C4-2B (cell line): Measurements from ENCODE around the gene DCP1B.

ENCODE experiments used
- ZFX ChIP-seq: fragments of 450-650 bp; IDR thresholded peaks from 2 replicates; pipeline ENCODE4 v1.6.1; 2017
- TF ChIP-seq, protein P1 (sequence below): fragments of 450-650 bp; conservative IDR thresholded peaks from 2 replicates; pipeline ENCODE4 v1.5.1; 2017; ENCODE audit warnings: mild to moderate bottlenecking

DNA sequence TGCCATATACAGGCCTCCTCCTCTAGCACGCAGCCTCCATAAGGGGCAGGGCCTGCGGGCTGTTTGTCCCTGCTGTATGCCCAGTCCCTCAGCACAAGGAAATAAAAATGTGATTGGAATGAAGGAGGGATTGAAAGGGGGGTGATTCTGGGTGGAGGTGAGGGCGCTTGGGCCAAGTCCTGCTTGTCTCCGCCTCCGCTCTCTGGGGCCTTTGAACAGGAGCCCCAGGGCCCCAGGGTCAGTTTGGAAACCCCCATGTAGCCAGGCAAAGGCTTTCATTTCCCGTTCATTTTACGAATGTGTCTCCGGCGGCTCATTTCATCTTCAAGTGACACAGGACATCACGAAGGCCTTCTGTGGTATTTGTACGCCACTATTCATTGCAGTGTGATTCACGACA is 81.3 kb downstream of the DCP1B start:
- TF ChIP-seq, protein P1, sequence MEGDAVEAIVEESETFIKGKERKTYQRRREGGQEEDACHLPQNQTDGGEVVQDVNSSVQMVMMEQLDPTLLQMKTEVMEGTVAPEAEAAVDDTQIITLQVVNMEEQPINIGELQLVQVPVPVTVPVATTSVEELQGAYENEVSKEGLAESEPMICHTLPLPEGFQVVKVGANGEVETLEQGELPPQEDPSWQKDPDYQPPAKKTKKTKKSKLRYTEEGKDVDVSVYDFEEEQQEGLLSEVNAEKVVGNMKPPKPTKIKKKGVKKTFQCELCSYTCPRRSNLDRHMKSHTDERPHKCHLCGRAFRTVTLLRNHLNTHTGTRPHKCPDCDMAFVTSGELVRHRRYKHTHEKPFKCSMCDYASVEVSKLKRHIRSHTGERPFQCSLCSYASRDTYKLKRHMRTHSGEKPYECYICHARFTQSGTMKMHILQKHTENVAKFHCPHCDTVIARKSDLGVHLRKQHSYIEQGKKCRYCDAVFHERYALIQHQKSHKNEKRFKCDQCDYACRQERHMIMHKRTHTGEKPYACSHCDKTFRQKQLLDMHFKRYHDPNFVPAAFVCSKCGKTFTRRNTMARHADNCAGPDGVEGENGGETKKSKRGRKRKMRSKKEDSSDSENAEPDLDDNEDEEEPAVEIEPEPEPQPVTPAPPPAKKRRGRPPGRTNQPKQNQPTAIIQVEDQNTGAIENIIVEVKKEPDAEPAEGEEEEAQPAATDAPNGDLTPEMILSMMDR = no peak
- no peak for TF ChIP-seq ZFX
